Nephron progenitor cell (in vitro differentiated cells): ENCODE measurements around the gene MEOX2.

Experiments
- DNase-seq: peaks from one replicate; pipeline ENCODE4 v3.0.0; 2021
- H3K27ac Mint-ChIP-seq: 2 replicates; pipeline ENCODE4 v1.8.0; 2021; ENCODE audit warnings: mild to moderate bottlenecking, moderate library complexity, mixed read lengths
- H3K27me3 Mint-ChIP-seq: 2 replicates; pipeline ENCODE4 v1.8.0; 2021; ENCODE audit warnings: mild to moderate bottlenecking, low read depth, mixed read lengths; ENCODE audit not compliant: poor library complexity
- H3K36me3 Mint-ChIP-seq: 2 replicates; pipeline ENCODE4 v1.8.0; 2021; ENCODE audit warnings: low read depth, mixed read lengths
- H3K4me1 Mint-ChIP-seq: 2 replicates; pipeline ENCODE4 v1.8.0; 2021; ENCODE audit warnings: mixed read lengths
- H3K4me3 Mint-ChIP-seq: 2 replicates; pipeline ENCODE4 v1.8.0; 2021; ENCODE audit warnings: mild to moderate bottlenecking, moderate library complexity, mixed read lengths
- H3K9me3 Mint-ChIP-seq: 2 replicates; pipeline ENCODE4 v1.8.0; 2021; ENCODE audit warnings: mild to moderate bottlenecking, moderate library complexity, mixed read lengths
- TF ChIP-seq, protein P1 (sequence below): fragments of 200-600 bp; sonication (generic); IDR thresholded peaks from 2 replicates; pipeline ENCODE4 v1.5.0; 2021; ENCODE audit warnings: antibody characterized with exemption

The MEOX2 gene

DNA sequence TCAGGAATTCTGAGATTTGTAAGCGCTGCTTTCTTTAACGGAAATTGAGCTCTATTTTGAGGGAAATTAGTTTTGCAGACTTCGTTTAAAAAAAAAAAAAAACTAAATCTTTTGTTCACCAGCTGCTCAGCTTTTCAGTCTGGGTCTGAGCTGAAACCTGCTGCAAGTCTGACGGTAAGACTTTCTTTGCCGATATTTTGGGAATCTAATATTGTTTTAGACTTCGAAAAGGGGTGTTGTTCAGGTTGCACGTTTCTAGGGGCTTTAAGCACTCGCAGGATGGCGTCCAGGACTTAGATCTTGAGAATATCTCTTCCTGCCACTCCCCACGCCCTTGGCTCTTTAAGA lies 1.8 kb upstream of the MEOX2 start:
- DNase-seq, result no peak
- H3K27me3 Mint-ChIP-seq, result peaks cover 64% of the 10 kb centered on the region
- peak overlapping the region; percentile 85 for H3K4me3 Mint-ChIP-seq
- no peaks in the 10 kb centered on the region for H3K9me3 Mint-ChIP-seq
- H3K36me3 Mint-ChIP-seq, result no peaks in the 10 kb centered on the region
- no peak overlapping the region for H3K27ac Mint-ChIP-seq
- peaks cover 47% of the 10 kb centered on the region for H3K4me1 Mint-ChIP-seq
- TF ChIP-seq, protein P1, sequence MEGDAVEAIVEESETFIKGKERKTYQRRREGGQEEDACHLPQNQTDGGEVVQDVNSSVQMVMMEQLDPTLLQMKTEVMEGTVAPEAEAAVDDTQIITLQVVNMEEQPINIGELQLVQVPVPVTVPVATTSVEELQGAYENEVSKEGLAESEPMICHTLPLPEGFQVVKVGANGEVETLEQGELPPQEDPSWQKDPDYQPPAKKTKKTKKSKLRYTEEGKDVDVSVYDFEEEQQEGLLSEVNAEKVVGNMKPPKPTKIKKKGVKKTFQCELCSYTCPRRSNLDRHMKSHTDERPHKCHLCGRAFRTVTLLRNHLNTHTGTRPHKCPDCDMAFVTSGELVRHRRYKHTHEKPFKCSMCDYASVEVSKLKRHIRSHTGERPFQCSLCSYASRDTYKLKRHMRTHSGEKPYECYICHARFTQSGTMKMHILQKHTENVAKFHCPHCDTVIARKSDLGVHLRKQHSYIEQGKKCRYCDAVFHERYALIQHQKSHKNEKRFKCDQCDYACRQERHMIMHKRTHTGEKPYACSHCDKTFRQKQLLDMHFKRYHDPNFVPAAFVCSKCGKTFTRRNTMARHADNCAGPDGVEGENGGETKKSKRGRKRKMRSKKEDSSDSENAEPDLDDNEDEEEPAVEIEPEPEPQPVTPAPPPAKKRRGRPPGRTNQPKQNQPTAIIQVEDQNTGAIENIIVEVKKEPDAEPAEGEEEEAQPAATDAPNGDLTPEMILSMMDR, result no peak

DNA sequence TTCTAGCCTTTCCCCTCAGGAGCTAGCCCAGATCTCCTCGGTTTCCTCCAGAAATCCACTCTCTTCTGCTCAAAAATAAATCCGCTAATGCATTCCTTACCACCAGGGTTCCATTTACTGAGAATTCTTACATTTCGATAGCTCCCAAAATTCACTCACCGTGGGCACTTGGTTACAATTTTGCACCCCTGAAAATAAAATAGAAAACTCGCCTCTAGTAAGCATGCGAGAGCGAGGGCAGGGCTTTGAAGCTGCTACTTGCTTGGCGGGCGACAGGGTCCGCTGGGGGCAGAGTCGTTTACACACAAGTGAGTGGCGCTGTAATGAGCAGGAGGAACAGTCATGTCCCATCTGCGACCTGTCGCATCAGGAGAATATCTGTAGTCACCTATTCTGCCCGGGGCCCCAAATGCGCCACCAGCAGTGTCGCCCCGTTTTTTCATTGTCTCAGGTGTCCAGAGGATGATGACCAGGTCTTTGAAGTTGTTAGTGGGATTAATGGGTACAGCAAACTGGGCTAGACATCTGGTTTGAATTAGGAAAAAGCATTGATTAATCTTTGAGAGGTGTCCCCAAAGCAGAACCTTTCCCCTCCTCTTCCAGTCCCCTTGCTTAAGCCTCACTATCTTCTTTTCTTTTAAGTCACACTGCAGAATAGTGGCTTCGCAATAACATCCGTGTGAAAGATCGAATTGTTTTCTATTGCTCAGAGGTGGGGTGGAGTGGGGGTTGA lies 1.2 kb upstream of the MEOX2 start:
- TF ChIP-seq, protein P1, result no peak
- Mint-ChIP-seq H3K4me1 (peaks cover 47% of the 10 kb centered on the region), H3K9me3 (no peaks in the 10 kb centered on the region), H3K27ac (no peak overlapping the region), H3K4me3 (peak overlapping the region; percentile 85), H3K27me3 (peaks cover 68% of the 10 kb centered on the region), H3K36me3 (no peaks in the 10 kb centered on the region)
- DNase-seq, result peak; percentile 50

DNA sequence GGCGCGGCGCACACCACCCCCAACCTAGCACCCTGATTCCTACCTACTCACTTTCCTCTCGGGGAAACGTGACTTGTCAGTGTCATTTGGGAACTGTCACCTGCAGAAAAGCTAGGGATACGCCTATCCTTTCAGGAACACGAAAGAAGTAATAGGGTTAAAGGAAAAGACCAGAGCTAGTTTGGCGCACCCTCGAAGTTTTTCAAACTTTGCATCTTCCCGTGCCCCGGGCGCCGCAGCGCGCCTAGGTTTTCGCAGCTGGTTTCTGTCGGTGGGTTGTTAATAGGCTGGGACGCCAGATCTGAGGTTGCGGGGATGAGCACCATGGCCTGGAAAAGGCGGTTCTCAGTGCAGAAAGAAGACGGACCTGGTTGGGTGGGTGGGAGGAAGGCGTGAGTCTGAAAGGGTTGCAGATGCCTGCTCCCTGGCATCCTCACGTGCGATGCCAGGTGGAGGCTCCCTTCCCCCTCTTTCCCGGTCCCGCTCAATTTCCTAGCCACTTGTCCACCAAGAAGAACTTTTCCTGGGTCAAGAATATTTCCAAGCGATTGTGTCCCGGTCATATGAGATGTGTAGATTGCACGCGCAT lies 568 bp upstream of the MEOX2 start:
- Mint-ChIP-seq H3K27ac (no peak overlapping the region), H3K9me3 (no peaks in the 10 kb centered on the region), H3K4me1 (peaks cover 47% of the 10 kb centered on the region), H3K27me3 (peaks cover 68% of the 10 kb centered on the region), H3K36me3 (no peaks in the 10 kb centered on the region), H3K4me3 (peak overlapping the region; percentile 85)
- DNase-seq, result peak; percentile 16
- TF ChIP-seq, protein P1, result no peak

DNA sequence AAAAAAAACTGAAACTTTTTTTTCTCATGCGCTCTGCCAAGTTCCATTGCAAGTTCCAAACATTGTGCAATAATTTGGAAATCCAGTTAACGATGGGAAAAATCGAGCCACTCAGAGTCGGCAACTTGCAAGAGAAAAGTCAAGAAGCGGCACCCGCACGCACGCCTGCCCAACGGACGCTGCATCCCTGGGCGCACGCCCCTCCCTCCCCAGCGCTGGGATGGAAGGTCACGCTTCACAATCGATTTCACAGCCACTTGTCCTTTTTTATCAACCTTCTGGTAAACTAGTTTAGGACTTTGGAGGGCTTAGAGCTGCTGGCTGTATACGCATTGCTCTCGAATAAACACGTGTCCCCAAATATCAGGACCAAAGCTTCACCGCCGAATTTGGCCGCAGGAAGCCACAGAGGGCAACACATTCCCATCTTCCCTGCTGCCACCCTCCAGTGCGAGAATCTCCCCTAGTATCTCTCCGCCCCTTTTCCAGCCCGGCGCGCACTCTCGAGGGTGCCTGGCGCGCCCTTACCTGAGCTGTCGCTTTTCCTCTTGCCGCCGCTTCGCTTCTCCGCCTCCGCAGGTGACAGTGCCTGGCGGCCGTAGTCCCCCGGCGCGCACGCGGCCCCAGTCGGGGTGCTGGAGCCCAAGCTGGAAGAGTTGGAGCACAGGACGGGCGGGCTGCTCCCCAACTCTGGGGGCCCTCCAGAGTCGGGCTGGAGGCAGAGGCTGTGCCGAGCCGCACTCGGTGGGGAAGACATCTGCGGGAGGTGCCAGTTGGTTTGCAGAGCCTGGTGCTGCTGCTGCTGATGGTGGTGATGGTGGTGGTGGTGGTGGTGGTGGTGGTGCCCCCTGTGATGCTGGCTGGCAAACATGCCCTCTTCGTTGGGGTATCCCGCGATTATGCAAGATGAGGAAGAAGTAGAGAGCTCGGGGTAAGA lies 857 bp downstream of the MEOX2 start:
- Mint-ChIP-seq H3K4me3 (peak overlapping the region; percentile 85), H3K36me3 (no peaks in the 10 kb centered on the region), H3K4me1 (peaks cover 47% of the 10 kb centered on the region), H3K9me3 (no peaks in the 10 kb centered on the region), H3K27me3 (peaks cover 79% of the 10 kb centered on the region), H3K27ac (peak overlapping the region; percentile 22)
- peak; percentile 56 for DNase-seq
- TF ChIP-seq, protein P1, result no peak

DNA sequence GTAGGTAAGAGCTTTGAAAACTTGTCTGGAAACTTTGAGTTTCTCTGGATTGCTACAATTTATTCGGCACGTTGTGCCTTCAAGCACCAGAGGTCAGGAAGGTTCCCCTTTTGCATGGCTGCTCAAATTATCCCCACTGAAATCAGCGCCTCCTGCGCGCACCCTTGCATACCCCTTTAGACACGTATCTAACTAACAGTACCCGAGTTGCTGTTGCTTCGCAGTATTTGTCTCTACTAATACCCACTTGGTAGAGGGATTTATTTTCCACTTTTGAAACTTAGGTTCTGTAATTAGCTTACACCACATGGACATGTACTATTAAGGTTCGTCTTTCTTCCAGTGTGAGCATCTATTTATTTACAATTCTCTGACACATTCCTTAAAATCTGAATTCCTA lies 1.6 kb downstream of the MEOX2 start:
- Mint-ChIP-seq H3K9me3 (no peaks in the 10 kb centered on the region), H3K27me3 (peaks cover 78% of the 10 kb centered on the region), H3K4me1 (peaks cover 47% of the 10 kb centered on the region), H3K36me3 (no peaks in the 10 kb centered on the region), H3K27ac (no peak overlapping the region), H3K4me3 (peak overlapping the region; percentile 85)
- peak; percentile 11 for DNase-seq
- TF ChIP-seq, protein P1, result no peak
